Measurements from ENCODE around the gene CLPTM1.

DNA sequence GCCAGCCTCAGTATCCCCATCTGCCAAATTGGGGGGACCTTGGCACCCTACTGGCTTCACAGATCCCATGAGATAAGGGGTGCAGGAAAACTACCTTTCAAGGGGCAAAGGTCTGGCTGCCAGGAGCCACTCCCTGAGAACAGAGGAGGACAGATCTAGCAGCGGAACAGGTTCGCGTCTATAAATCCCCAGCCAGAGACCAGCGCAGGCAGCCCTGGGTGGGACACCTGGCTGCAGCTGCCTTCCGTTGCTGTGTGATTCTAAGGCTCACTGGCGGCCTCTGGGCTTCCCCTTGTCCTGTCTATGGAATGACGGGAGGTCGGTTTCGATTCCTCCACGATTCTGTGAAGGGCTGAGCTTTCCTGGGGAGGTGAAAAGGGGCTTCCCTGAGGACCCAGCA, 53.4 kb downstream of the CLPTM1 start:
- TF ChIP-seq, protein P1, sequence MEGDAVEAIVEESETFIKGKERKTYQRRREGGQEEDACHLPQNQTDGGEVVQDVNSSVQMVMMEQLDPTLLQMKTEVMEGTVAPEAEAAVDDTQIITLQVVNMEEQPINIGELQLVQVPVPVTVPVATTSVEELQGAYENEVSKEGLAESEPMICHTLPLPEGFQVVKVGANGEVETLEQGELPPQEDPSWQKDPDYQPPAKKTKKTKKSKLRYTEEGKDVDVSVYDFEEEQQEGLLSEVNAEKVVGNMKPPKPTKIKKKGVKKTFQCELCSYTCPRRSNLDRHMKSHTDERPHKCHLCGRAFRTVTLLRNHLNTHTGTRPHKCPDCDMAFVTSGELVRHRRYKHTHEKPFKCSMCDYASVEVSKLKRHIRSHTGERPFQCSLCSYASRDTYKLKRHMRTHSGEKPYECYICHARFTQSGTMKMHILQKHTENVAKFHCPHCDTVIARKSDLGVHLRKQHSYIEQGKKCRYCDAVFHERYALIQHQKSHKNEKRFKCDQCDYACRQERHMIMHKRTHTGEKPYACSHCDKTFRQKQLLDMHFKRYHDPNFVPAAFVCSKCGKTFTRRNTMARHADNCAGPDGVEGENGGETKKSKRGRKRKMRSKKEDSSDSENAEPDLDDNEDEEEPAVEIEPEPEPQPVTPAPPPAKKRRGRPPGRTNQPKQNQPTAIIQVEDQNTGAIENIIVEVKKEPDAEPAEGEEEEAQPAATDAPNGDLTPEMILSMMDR (conservative IDR thresholded peaks at IDR 0.05; ENCODE audit: low read depth, low read length), result no peak
- TF ChIP-seq EZH2 (IDR thresholded peaks at IDR 0.05; ENCODE audit: borderline replicate concordance, low read depth, low read length, poor library complexity, severe bottlenecking), result no peak

All from A673 (cell line).